OCI-LY7 (cell line): ENCODE data around the gene NEUROG1.

Source experiments
- CTCF ChIP-seq: fragments of 200-600 bp; sonication (generic); conservative IDR thresholded peaks from 2 replicates; pipeline ENCODE4 v1.5.1; 2014; ENCODE audit warnings: mild to moderate bottlenecking, antibody characterized with exemption, low read length, moderate library complexity, mixed read lengths
- EZH2phosphoT487 ChIP-seq: fragments of 200-600 bp; sonication (generic); IDR thresholded peaks from 2 replicates; pipeline ENCODE4 v1.6.1; 2018; ENCODE audit warnings: low read depth, borderline replicate concordance, mild to moderate bottlenecking, mixed run types, antibody characterized with exemption, low read length, moderate library complexity, mixed read lengths

- TF ChIP-seq CTCF, result no peak
- TF ChIP-seq EZH2phosphoT487, result no peak
Observed at GRCh38 chr5:135526924-135527323, 8.8 kb downstream of the NEUROG1 start.
